OCI-LY7 (cell line): ENCODE results near the gene RASGRP1.

ENCODE experiments used
- CTCF ChIP-seq: fragments of 200-600 bp; sonication (generic); conservative IDR thresholded peaks from 2 replicates; pipeline ENCODE4 v1.5.1; 2014; ENCODE audit warnings: mild to moderate bottlenecking, antibody characterized with exemption, low read length, moderate library complexity, mixed read lengths
- EZH2phosphoT487 ChIP-seq: fragments of 200-600 bp; sonication (generic); IDR thresholded peaks from 2 replicates; pipeline ENCODE4 v1.6.1; 2018; ENCODE audit warnings: low read depth, borderline replicate concordance, mild to moderate bottlenecking, mixed run types, antibody characterized with exemption, low read length, moderate library complexity, mixed read lengths

- TF ChIP-seq CTCF: 0 out of 2 replicates have a peak, but pooled peaks have one; percentile 26
- TF ChIP-seq EZH2phosphoT487: no peak
These were observed 43.3 kb downstream of the RASGRP1 start for GRCh38 chr15:38521316-38521715.
